Fibroblast of peridontal ligament (primary cell): ENCODE results near the gene NAA38.

Experiments used
- DNase-seq: peaks from one replicate; pipeline ENCODE4 v3.0.0-alpha.2; 2010; ENCODE audit errors: extremely low read depth

Gene NAA38

DNA sequence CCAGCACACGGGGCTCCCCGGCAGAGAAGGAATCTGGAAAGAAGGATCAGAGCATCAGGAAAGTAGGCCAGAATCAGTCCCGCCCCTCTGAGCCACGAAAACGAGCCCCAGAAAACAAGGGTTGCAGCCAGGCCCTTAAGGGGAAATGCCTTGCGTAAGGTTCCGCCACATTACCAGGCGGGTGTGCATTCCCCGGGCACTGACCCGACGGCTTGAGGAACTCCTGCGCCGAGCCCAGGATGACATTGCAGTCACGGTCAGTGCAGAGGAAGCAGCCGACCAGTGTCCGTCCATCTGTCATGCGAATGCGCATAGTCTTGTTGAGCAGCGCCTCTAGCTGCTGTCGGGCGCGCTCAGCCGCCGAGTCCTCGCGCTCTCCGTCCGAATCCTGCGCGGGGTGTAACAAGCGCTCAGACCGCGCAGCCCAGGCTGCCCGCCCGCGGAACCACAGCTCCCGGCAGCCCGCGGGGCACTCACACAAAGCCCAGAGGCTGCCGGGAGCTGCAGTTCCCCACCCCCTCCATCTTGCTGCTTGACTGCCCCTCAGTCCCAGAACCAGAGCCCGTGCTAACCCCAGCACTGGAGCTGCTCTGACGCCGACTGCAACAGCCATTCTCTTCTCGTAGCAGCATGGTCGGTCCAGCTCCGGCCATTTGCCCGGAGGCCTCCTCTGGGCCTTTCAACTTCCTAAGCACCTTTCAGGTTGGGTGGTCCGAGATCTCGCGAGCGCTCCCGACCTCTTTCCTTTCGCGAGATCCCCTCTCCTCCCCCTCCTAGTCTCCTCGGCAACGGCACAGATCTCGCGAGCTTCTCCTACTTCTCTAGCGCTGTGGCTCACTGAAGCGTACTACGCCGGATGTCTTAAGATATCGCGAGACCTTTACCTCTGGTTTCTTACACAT is at the start of gene NAA38:
NAA38 (minus strand) TSS at position 749 of the 902 bp plus-strand sequence; CDS start at position 653, 96 bp downstream.
- peak; percentile 100 for DNase-seq

DNA sequence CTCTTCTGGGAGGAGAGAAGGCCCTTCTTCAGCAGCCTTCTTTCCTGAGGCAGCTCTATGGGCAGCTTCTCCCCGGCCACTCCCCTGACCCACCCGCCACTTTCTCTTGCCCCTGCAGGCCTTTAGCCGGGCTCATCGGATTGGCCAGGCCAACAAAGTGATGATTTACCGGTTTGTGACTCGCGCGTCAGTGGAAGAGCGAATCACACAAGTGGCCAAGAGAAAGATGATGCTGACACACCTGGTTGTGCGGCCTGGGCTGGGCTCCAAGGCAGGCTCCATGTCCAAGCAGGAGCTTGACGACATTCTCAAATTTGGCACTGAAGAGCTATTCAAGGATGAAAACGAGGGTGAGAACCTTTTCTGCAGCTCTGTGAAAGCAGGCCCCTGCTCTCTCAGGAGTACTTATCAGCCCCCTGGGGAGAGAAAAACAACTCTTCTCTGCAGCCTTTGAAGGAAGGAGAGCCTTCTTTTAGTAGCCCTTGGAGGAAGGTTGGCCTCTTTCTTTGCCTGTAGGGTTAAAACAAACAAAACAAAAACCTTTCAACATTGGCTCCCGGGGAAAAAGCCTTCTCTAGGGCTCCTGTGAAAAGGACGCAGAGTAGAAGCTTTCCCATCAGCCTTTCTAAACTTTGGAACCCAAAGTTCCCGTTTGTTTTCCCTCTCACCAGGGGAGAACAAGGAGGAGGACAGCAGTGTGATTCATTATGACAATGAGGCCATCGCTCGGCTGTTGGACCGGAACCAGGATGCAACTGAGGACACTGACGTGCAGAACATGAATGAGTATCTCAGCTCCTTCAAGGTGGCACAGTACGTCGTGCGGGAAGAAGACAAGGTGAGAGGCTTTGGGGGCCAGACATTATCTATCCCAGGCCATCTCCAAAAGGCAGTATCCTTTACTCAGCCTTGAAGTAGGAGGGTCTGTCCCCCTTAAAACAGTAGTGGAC is 46.1 kb upstream of the NAA38 start:
- DNase-seq: no peak

DNA sequence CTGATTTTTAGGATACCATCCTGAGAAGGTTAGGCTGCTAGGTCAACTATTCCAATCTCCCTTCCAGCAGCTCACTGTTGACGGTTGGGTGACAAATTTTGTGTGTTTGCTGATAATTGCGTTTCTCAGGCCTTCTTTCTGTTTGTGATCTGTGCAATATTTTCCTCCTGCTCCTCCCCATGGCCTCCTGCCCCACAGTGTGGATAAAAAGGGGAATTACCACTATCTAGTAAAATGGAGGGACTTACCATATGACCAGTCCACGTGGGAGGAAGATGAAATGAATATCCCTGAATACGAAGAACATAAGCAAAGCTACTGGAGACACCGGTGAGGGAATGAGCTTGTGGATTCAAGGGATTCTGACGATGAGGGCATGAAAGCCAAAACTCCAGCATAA is 40.4 kb upstream of the NAA38 start:
- peak; percentile 86 for DNase-seq

- DNase-seq: no peak
Observed at GRCh38 chr17:7897090-7897489, 39.7 kb upstream of the NAA38 start.

DNA sequence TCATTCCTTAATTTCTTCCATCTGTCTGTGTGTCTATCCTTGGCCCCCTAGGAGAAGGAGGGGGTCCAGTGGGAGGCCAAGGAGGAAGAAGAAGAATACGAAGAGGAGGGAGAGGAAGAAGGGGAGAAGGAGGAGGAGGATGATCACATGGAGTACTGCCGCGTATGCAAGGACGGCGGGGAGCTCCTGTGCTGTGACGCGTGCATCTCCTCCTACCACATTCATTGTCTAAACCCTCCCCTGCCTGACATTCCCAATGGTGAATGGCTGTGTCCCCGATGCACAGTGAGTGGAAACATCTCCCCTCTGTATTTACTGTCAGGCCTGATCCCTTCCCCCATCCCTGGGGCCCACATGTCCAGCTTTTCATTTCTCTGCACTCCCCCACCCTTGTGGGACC is 37.5 kb upstream of the NAA38 start:
- no peak for DNase-seq

DNA sequence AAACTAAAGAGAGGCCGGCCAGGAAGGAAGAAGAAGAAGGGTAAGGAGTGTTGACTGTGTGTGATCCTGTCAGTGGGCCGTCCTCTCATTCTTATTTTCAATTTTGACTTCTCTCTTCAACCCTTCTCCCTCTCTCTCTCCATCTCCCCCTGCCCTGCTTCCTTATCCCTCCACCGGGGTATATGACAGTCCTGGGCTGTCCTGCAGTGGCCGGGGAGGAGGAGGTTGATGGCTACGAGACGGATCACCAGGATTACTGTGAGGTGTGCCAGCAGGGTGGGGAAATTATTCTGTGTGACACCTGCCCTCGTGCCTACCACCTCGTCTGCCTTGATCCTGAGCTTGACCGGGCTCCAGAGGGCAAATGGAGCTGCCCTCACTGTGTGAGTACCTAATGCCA is 36.9 kb upstream of the NAA38 start:
- no peak for DNase-seq

DNA sequence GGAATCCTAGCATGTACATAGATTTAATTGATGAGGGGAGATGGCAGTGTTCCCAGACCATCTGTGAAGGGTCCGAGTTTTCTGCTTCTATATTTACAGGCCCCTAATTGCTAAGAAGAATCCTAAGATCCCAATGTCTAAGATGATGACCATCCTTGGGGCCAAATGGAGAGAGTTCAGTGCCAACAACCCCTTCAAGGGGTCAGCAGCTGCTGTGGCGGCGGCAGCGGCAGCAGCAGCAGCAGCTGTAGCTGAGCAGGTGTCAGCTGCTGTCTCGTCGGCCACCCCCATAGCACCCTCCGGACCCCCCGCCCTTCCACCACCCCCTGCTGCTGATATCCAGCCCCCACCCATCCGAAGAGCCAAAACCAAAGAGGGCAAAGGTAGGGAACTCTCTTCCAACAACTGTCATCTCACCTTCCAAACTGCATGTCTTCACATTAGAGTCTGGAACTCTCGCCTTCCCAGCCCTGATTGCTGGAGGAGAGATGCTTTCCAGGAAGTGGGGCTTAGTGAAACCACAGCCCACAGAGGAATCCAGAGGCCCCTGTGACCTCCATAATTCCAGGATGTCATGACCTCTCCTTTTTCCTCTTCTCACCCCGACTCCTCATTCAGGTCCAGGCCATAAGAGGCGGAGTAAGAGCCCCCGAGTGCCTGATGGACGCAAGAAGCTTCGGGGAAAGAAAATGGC is 36.0 kb upstream of the NAA38 start:
- no peak for DNase-seq

DNA sequence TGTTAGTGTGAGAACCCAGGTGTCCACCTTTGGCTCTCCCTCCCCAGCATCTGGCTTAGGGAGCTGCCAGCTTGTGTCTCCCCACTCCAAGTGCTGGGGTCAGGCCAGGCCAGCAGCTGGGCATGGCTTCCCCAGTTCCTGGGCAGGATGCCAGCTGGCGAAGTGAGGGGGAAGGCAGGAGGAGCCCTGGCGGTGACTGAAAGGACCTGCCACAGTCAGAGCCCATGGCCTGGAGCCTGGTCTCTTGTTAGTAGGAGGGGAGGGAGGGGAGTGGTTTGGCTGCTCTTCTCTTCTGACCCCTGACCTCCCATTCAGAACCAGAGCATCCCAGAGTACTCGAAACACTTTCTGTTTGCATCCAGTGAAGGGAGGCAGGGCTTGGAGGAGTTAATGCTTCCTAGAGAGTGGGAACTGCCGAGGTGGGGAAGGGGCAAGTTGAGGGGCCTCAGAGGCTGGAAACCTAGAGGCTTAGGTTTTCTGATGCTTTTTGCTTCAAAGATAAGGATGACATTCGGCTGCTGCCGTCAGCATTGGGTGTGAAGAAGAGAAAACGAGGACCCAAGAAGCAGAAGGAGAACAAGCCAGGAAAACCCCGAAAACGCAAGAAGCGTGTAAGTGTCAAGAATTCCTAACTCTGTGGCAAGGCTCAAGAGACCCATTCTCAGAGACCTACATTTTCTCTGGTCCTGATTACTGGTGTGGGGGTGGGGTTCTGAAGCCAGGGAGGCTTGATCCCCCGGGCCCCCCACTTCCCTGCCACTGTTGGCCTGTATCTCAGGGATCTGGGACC is 32.0 kb upstream of the NAA38 start:
- DNase-seq: peak; percentile 93

DNA sequence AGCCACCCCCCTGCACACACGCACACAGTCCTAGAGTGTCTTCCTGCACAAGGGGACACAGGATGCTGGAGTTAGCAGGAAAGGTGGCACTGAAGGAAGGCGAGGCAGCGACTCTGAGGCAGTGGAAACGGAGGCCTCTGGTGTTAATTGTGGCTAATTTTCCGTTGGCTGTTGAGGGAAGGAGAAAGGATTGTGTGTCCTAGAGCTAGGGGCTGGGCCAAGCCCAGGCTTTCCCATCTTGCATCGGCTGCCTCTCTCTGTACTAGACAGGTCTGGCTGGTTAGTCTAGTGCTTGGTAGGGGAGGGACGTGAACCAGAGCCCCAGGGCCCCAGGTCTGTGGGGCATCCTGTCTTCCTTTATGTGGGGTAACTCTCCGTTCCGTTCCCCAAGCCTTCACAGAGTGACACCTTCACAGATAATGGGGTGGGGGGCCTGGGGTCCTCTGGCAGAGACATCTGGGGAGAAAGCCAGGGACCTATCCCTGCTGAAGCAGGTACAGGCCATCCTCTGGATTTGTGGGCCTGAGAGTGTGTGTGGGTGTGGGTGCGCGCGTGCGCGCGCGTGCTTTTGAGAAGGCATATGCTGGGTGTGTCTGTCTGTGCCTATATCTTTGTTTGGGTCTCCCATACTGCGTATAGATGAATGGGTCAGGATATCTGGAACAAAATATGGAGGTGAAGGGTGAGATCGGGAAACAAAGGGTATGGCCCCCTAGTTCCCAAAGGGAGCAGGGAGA is 31.0 kb upstream of the NAA38 start, which contains the start of gene CHD3:
CHD3 (plus strand) TSS at position 606 of the 737 bp plus-strand sequence. CDS start 212 bp downstream, outside the sequence.
- DNase-seq: peak; percentile 10

GRCh38 chr17:7887482-7888183 is 30.3 kb upstream of the NAA38 start:
- peak; percentile 95 for DNase-seq

DNA sequence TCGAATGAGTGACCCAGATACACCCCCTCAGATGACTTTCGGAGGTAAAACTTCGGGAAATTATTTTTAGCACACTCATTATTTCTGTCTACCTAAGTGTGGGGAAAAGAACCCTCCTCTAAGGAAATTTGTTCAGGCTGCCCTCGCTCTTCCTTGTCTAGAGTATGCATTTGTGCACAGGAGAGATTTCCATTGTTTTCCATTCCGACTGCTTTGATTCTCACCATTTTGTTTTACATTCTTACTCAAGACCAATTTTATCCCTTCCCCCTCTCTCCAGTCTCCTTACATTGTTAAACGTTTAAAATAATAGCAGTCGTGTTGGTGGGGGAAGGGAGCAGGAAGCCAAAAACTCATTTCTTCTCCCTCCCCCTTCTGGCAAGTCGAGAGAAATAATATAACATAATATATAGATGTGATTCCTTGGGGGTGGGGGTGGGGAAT is 29.7 kb upstream of the NAA38 start:
- no peak for DNase-seq

GRCh38 chr17:7886227-7887037 is 29.1 kb upstream of the NAA38 start:
- DNase-seq: peak; percentile 22

- DNase-seq: no peak
Observed at GRCh38 chr17:7885367-7886226, 28.2 kb upstream of the NAA38 start.

DNA sequence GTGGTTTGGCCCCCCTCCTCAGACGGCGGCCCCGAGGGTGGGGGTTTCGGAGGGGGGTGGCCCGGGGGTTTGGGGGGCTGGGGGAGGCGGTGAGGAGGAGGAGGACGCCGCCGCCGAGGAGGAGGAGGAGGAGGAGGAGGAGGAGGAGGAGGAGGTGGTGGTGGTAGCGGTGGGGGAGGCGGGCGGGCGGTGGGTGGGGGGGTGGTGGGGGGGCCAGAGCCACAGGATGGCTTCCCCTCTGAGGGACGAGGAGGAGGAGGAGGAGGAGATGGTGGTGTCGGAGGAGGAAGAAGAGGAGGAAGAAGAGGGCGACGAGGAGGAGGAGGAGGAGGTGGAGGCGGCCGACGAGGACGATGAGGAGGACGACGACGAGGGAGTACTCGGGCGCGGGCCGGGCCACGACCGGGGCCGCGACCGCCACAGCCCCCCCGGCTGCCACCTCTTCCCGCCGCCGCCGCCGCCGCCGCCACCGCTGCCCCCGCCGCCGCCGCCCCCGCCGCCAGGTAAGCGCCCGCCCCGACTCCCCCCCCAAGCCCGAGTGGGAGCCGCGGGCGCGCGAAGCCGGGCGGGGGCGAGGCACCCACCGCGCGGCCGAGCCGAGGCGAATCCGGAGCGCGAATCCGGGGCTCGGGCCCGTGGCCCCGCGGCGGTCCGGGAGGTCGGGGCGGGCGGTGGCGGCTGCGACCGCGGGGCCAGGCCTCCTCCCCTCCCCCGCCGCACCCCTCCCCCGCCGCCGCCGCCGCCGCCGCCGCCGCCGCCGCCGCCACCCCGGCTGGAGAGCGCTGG is 27.4 kb upstream of the NAA38 start:
- no peak for DNase-seq

DNA sequence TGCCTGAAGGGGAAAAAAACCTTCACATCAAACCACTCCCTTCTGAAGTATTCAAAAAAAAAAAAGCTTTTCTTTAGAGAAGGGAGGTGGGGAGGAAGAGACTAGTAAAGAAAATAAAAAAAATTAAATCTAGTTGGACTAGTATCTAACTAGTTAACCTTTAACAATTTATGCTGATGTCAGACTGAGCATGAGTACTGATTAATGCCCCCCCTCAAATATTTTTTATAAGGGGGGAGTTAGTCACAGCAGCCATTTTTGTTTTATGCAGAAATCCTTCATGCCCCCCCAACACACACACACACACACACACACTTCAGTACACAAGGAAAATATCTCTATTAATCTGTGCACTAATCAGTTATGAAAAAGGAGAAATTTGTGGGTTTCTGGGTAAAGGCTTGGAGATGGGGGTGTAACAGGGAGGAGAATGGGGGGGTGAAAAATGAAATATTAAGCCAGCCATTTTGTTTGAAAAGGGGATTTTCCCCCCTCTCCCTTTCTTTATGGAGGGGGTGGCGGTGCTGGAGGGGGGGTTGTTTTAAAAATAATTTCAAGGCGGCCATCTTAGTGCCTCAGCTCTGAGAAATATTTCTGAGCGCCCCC is 26.5 kb upstream of the NAA38 start:
- peak; percentile 54 for DNase-seq

DNA sequence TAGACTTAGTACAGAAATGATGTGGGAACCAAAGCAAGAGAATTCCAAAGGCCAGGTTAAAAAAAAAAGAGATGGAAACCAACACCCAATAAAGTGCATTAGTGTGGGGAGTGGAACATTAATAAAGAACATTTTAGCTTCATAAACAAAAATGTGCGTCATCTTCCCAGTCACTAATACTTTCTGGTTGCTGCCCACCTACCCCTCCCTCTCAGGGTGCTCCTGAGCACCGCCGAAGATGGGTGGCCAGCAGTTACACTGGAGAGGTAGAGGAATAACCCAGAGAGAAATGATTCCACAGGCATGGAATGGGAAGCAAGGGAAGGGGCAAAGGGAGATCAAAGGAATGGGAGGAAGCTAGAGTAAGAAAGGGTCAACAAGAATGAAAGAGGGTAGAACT is 25.3 kb upstream of the NAA38 start:
- no peak for DNase-seq
